CD14-positive monocyte (primary cell): ENCODE data around the gene FRMD4A. TPM values are rescaled to one million over a fixed set of nuclear protein-coding genes. Genes with fewer than 3 reads are reported as not detected.
A peak's percentile ranks its signal among the peaks of the same experiment; 100 is the strongest.

Source experiments
- DNase-seq, 3 donors: peaks; one replicate each; pipeline ENCODE4 v3.0.0-alpha.2; 2011 to 2022
- H2AFZ ChIP-seq: 2 replicates; pipeline ENCODE4 v1.6.0; 2012; ENCODE audit warnings: mild to moderate bottlenecking, low read depth, low read length, inconsistent platforms; ENCODE audit not compliant: insufficient read depth, poor library complexity, severe bottlenecking
- H3K27ac ChIP-seq, 2 donors: 1 replicate in 1 of 2; 2 replicates in 1 of 2; pipeline ENCODE4 v1.5.1; 2012 to 2013; ENCODE audit warnings: low read length in 2 of 2, control low read depth in 1 of 2, inconsistent platforms in 1 of 2, low read depth in 1 of 2, mild to moderate bottlenecking in 1 of 2
- H3K27me3 ChIP-seq, 2 donors: one replicate each; pipeline versions ENCODE4 v1.6.0 to v1.6.1; 2011 to 2013; ENCODE audit warnings: low read length in 2 of 2; ENCODE audit not compliant: control insufficient read depth in 2 of 2, insufficient read depth in 2 of 2
- H3K36me3 ChIP-seq, 2 donors: replicated peaks in 1 of 2; 1 replicate in 1 of 2; 2 replicates in 1 of 2; pipeline versions ENCODE4 v1.5.1 to v1.6.1; 2012 to 2013; ENCODE audit warnings: low read length in 2 of 2, control low read depth in 1 of 2, inconsistent platforms in 1 of 2, mild to moderate bottlenecking in 1 of 2; ENCODE audit not compliant: insufficient read depth in 2 of 2, control insufficient read depth in 1 of 2
- H3K4me1 ChIP-seq, 2 donors: 1 replicate in 1 of 2; 2 replicates in 1 of 2; pipeline versions ENCODE4 v1.5.1 to v1.6.1; 2012 to 2013; ENCODE audit warnings: low read length in 2 of 2, control low read depth in 1 of 2, inconsistent platforms in 1 of 2, mild to moderate bottlenecking in 1 of 2, moderate library complexity in 1 of 2; ENCODE audit not compliant: insufficient read depth in 2 of 2, control insufficient read depth in 1 of 2
- H3K4me2 ChIP-seq: replicated peaks from 2 replicates; pipeline ENCODE3; 2012; ENCODE audit warnings: low read length, moderate library complexity, mild to moderate bottlenecking; ENCODE audit not compliant: poor library complexity, severe bottlenecking; ENCODE audit errors: extremely low read depth
- H3K4me3 ChIP-seq, 3 experiments: fragments of 200-600 bp in 1 of 3; sonication (generic) in 1 of 3; replicated peaks in 1 of 3; 1 replicate in 2 of 3; 2 replicates in 1 of 3; pipeline ENCODE4 v1.5.1; 2011 to 2013; ENCODE audit warnings: low read length in 3 of 3, mild to moderate bottlenecking in 3 of 3, control low read depth in 2 of 3, low read depth in 2 of 3, inconsistent platforms in 1 of 3, moderate library complexity in 1 of 3
- H3K79me2 ChIP-seq: 2 replicates; pipeline ENCODE4 v1.6.0; 2012; ENCODE audit warnings: mild to moderate bottlenecking, control low read depth, inconsistent platforms, low read length, moderate library complexity; ENCODE audit not compliant: insufficient read depth
- H3K9ac ChIP-seq: 2 replicates; pipeline ENCODE4 v1.6.0; 2017; ENCODE audit warnings: low read length, mild to moderate bottlenecking; ENCODE audit not compliant: insufficient read depth, poor library complexity, severe bottlenecking
- H3K9me3 ChIP-seq, 2 donors: replicated peaks in 1 of 2; 1 replicate in 1 of 2; 2 replicates in 1 of 2; pipeline versions ENCODE4 v1.5.1 to v1.6.1; 2012 to 2013; ENCODE audit warnings: low read length in 2 of 2, control low read depth in 1 of 2; ENCODE audit not compliant: control insufficient read depth in 1 of 2, insufficient read depth in 1 of 2
- H4K20me1 ChIP-seq: 2 replicates; pipeline ENCODE4 v1.6.0; 2012; ENCODE audit warnings: mild to moderate bottlenecking, low read length, control low read depth, moderate library complexity; ENCODE audit not compliant: insufficient read depth
- H3K27ac Mint-ChIP-seq, 7 donors: one replicate each; pipeline ENCODE4 v1.8.0; 2020; ENCODE audit warnings: mild to moderate bottlenecking in 7 of 7, mixed read lengths in 7 of 7, moderate library complexity in 6 of 7, inconsistent platforms in 2 of 7
- H3K27me3 Mint-ChIP-seq, 3 donors: one replicate each; pipeline ENCODE4 v1.8.0; 2021 to 2022; ENCODE audit warnings: low read depth in 3 of 3, mild to moderate bottlenecking in 3 of 3, mixed read lengths in 3 of 3, moderate library complexity in 3 of 3, inconsistent platforms in 1 of 3
- H3K36me3 Mint-ChIP-seq, 2 donors: one replicate each; pipeline ENCODE4 v1.8.0; 2020; ENCODE audit warnings: mixed read lengths in 2 of 2, inconsistent platforms in 1 of 2, mild to moderate bottlenecking in 1 of 2
- H3K4me1 Mint-ChIP-seq: one replicate; pipeline ENCODE4 v1.8.0; 2020; ENCODE audit warnings: mild to moderate bottlenecking, mixed read lengths
- H3K4me3 Mint-ChIP-seq, 2 donors: one replicate each; pipeline ENCODE4 v1.8.0; 2020; ENCODE audit warnings: mild to moderate bottlenecking in 2 of 2, mixed read lengths in 2 of 2, moderate library complexity in 1 of 2
- H3K9me3 Mint-ChIP-seq, 7 donors: one replicate each; pipeline ENCODE4 v1.8.0; 2020 to 2022; ENCODE audit warnings: mixed read lengths in 7 of 7, mild to moderate bottlenecking in 6 of 7, moderate library complexity in 6 of 7, inconsistent platforms in 2 of 7
- CTCF ChIP-seq: fragments of 200-600 bp; IDR thresholded peaks from one replicate; pipeline ENCODE4 v1.8.0; 2022; ENCODE audit warnings: antibody characterized with exemption, mild to moderate bottlenecking
- WGBS: methylation state at CpG from one replicate; pipeline ENCODE4 v1.1.5; 2013; ENCODE audit warnings: missing lambda C conversion rate; ENCODE audit not compliant: insufficient coverage; 5-methylcytosine and 5-hydroxymethylcytosine counted together
- intact Hi-C, 2 donors: fragments of 100-400 bp; cut with micrococcal nuclease; formaldehyde crosslinking; loops; one replicate each; pipeline versions ENCODE4 v1.15.0 to v1.15.1; 2023
- polyA plus RNA-seq, 3 donors: library from polyadenylated mRNA; depleted of rRNA in 1 of 3; unstranded in 2 of 3; stranded (reverse) in 1 of 3; fragments of 300-500 nt in 2 of 3; fragments of >200 nt in 1 of 3; fragmentation: Illumina TruSeq in 2 of 3; gene quantifications; 1 replicate in 2 of 3; 2 replicates in 1 of 3; pipeline ENCODE4 v1.2.3, GENCODE V29; 2012 to 2021

Gene FRMD4A
- polyA plus RNA-seq, 3 donors, result 0.12 TPM; not detected in 2

GRCh38 chr10:13857451-13857850 lies 473.3 kb downstream of the FRMD4A start:
- Histone ChIP-seq H3K79me2 (no peaks in the 10 kb centered on the region), H3K9ac (no peak overlapping the region)

GRCh38 chr10:13853854-13854253 lies 476.9 kb downstream of the FRMD4A start:
- DNase-seq, result peak in 1 of 3 donors; percentile 22
- peak overlapping the region; percentile 20 for H2AFZ ChIP-seq

More at GRCh38 chr10:13857451-13857850, 473.3 kb downstream of the FRMD4A start:
- DNase-seq, result peak in 2 of 3 donors; percentile 11 to 12
- H3K4me1 Mint-ChIP-seq, result peaks cover 31% of the 10 kb centered on the region
- peaks cover 18 to 23% of the 10 kb centered on the region in 2 donors for H3K4me1 ChIP-seq
- H3K36me3 ChIP-seq, result no peaks in the 10 kb centered on the region
- intact Hi-C loops, result no loop called here
- H3K36me3 Mint-ChIP-seq, result no peaks in the 10 kb centered on the region
- 0% methylated on average over 2 of the region's 4 CpGs for WGBS
- H3K27me3 Mint-ChIP-seq, result peaks cover 2 to 4% (median 2%) of the 10 kb centered on the region in 3 donors
- no peak overlapping the region for H3K27ac Mint-ChIP-seq
- no peak overlapping the region for H3K4me2 ChIP-seq
- no peak overlapping the region for H3K4me3 Mint-ChIP-seq
- H3K9me3 Mint-ChIP-seq, result peaks cover 0 to 5% (median 0%) of the 10 kb centered on the region in 7 donors
- H4K20me1 ChIP-seq, result no peaks in the 10 kb centered on the region
- H3K9me3 ChIP-seq, result no peaks in the 10 kb centered on the region
- no peak for TF ChIP-seq CTCF
- no peak overlapping the region for H3K27ac ChIP-seq
- H3K27me3 ChIP-seq, result no peaks in the 10 kb centered on the region
- H2AFZ ChIP-seq, result no peak overlapping the region
- no peak overlapping the region for H3K4me3 ChIP-seq

More at GRCh38 chr10:13853854-13854253, 476.9 kb downstream of the FRMD4A start:
- intact Hi-C loops, result loop anchor here in 1 of 2 donors (5.0 kb wide), 1 partner anchor 38 kb away; no protein-coding TSS in a partner anchor
- peak overlapping the region; percentile 49 for H3K4me2 ChIP-seq
- WGBS, result 0% methylated on average over 1 of the region's 6 CpGs
- no peaks in the 10 kb centered on the region for H3K9me3 ChIP-seq
- H3K36me3 ChIP-seq, result no peaks in the 10 kb centered on the region
- no peaks in the 10 kb centered on the region for H3K79me2 ChIP-seq
- H3K36me3 Mint-ChIP-seq, result no peaks in the 10 kb centered on the region
- peaks cover 6% of the 10 kb centered on the region in 3 donors for H3K27me3 Mint-ChIP-seq
- TF ChIP-seq CTCF, result no peak
- H3K4me1 ChIP-seq, result peaks cover 18 to 23% of the 10 kb centered on the region in 2 donors
- peaks cover 0 to 3% (median 0%) of the 10 kb centered on the region in 7 donors for H3K9me3 Mint-ChIP-seq
- H3K4me3 Mint-ChIP-seq, result peak overlapping the region; percentile 37 to 81
- H3K9ac ChIP-seq, result no peak overlapping the region
- H3K4me1 Mint-ChIP-seq, result peaks cover 28% of the 10 kb centered on the region
- H4K20me1 ChIP-seq, result no peaks in the 10 kb centered on the region
- H3K27me3 ChIP-seq, result peaks cover 0 to 2% of the 10 kb centered on the region in 2 donors
- no peak overlapping the region for H3K27ac ChIP-seq
- peak overlapping the region in 3 of 7 donors; percentile 25 to 82 (median 63) for H3K27ac Mint-ChIP-seq
- no peak overlapping the region for H3K4me3 ChIP-seq
